Measurements from ENCODE around the gene SAMD5. TPM values are rescaled to one million over a fixed set of nuclear protein-coding genes. Genes with fewer than 3 reads are reported as not detected.

The SAMD5 gene
- 0.43 and 2.4 TPM in 2 replicates for total RNA-seq

DNA sequence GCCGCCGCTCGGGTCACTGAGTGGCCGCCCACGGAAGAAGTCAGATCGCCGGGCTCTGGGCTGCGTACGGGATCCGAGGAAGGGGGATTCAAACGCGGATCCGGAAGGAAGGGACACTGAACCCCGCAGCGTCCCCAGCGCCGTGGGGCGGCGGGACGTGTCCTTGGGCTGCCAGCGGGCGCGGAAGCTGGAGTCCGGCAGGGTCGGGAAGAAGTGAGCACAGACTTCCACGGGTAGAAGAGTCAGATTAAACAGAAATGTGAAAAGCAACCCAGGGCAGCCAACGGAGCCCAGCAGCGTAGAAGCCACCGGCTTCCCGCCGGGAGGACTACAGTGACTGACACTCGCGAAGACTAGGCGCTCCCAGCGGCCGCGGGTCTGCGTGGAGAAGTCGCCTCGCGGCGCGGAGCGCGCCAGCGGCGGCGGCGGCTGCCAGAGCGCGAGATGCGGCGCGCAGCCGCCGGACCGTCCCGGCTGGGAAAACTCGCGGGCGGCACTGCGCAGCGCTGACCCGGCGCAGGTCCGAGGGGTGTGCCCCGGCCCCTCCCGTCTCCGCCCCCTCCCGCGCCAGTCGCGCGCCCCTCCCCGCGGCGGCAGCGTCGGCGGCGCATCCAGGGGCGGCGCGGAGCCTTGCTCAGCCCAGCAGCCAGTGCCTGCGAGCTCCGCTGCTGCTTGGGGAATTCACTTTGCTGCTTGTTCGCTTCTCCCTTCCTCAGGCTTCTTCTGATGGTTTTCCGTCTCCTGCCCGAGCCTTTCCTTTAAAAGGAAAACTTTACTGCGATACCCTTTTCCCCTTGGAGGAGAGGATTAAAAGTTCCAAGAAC is at the start of gene SAMD5:
SAMD5 (plus strand) TSS at position 649 of the 824 bp plus-strand sequence. CDS start 239 bp downstream, outside the sequence.

